ENCODE data around the gene PTPRN2.
"Not testable (repeated sequence)": the region's sequence is repeated elsewhere in the genome, so short reads cannot be mapped to it uniquely, and the experiment has no call there.

Gene PTPRN2

GRCh38 chr7:158264881-158265742 is 322.5 kb downstream of the PTPRN2 start:
- DNase-seq (ENCODE audit: low spot score): no peak

GRCh38 chr7:158263964-158264748 is 323.5 kb downstream of the PTPRN2 start:
- DNase-seq (ENCODE audit: low spot score): no peak

- no peak for DNase-seq (ENCODE audit: low spot score)
These were observed 324.3 kb downstream of the PTPRN2 start for GRCh38 chr7:158263110-158263963.

GRCh38 chr7:158262284-158263109 is 325.1 kb downstream of the PTPRN2 start:
- no peak for DNase-seq (ENCODE audit: low spot score)

GRCh38 chr7:158261362-158262235 is 326.0 kb downstream of the PTPRN2 start:
- no peak for DNase-seq (ENCODE audit: low spot score)

- no peak for DNase-seq (ENCODE audit: low spot score)
These were observed 326.9 kb downstream of the PTPRN2 start for GRCh38 chr7:158260567-158261361.

GRCh38 chr7:158259671-158260418 is 327.8 kb downstream of the PTPRN2 start:
- no peak for DNase-seq (ENCODE audit: low spot score)

- no peak for DNase-seq (ENCODE audit: low spot score)
These were observed 328.5 kb downstream of the PTPRN2 start for GRCh38 chr7:158259141-158259540.

GRCh38 chr7:158258411-158259130 is 329.1 kb downstream of the PTPRN2 start:
- DNase-seq (ENCODE audit: low spot score): no peak

- DNase-seq (ENCODE audit: low spot score): no peak
These were observed 329.9 kb downstream of the PTPRN2 start for GRCh38 chr7:158257516-158258410.

- DNase-seq (ENCODE audit: low spot score): no peak
These were observed 330.6 kb downstream of the PTPRN2 start for GRCh38 chr7:158257001-158257400.

- DNase-seq (ENCODE audit: low spot score): no peak
These were observed 331.4 kb downstream of the PTPRN2 start for GRCh38 chr7:158256091-158256816.

- no peak for DNase-seq (ENCODE audit: low spot score)
These were observed 332.1 kb downstream of the PTPRN2 start for GRCh38 chr7:158255558-158255957.

GRCh38 chr7:158255156-158255555 is 332.5 kb downstream of the PTPRN2 start:
- no peak for DNase-seq (ENCODE audit: low spot score)

- not testable (repeated sequence) for DNase-seq (ENCODE audit: low spot score)
These were observed 334.0 kb downstream of the PTPRN2 start for GRCh38 chr7:158253670-158254045.

All from SW480 (cell line).